Stimulated activated CD8-positive, alpha-beta memory T cell treated with anti-CD3 and anti-CD28 coated beads, Interleukin-4, amount 100 ng/mL, for 1 hour (primary cell): Measurements from ENCODE around the gene CDH4.

Source experiments
- DNase-seq, 2 donors: peaks; one replicate each; pipeline ENCODE4 v3.0.0-alpha.2; 2020; ENCODE audit warnings: low read depth in 2 of 2, low spot score in 1 of 2

CDH4 gene

GRCh38 chr20:61532736-61533135 is 280.7 kb downstream of the CDH4 start:
- DNase-seq, result no peak

- no peak for DNase-seq
These were observed 281.2 kb downstream of the CDH4 start for GRCh38 chr20:61533231-61533631.

GRCh38 chr20:61534346-61534745 is 282.3 kb downstream of the CDH4 start:
- DNase-seq, result no peak

GRCh38 chr20:61535091-61535490 is 283.0 kb downstream of the CDH4 start:
- DNase-seq, result no peak

- DNase-seq, result no peak
These were observed 283.5 kb downstream of the CDH4 start for GRCh38 chr20:61535536-61535935.

- DNase-seq, result no peak
These were observed 283.9 kb downstream of the CDH4 start for GRCh38 chr20:61535956-61536355.

- no peak for DNase-seq
These were observed 284.6 kb downstream of the CDH4 start for GRCh38 chr20:61536671-61537070.

- DNase-seq, result no peak
These were observed 285.4 kb downstream of the CDH4 start for GRCh38 chr20:61537239-61538182.

GRCh38 chr20:61538183-61538942 is 286.3 kb downstream of the CDH4 start:
- DNase-seq, result no peak

- no peak for DNase-seq
These were observed 286.8 kb downstream of the CDH4 start for GRCh38 chr20:61538943-61539265.

GRCh38 chr20:61539706-61540360 is 287.8 kb downstream of the CDH4 start:
- no peak for DNase-seq

GRCh38 chr20:61541537-61541936 is 289.5 kb downstream of the CDH4 start:
- no peak for DNase-seq

- DNase-seq, result no peak
These were observed 291.0 kb downstream of the CDH4 start for GRCh38 chr20:61543086-61543485.

- no peak for DNase-seq
These were observed 292.1 kb downstream of the CDH4 start for GRCh38 chr20:61543931-61544745.

- DNase-seq, result no peak
These were observed 293.1 kb downstream of the CDH4 start for GRCh38 chr20:61544910-61545889.

GRCh38 chr20:61546641-61547040 is 294.6 kb downstream of the CDH4 start:
- no peak for DNase-seq

- DNase-seq, result no peak
These were observed 296.0 kb downstream of the CDH4 start for GRCh38 chr20:61548069-61548468.

- no peak for DNase-seq
These were observed 297.8 kb downstream of the CDH4 start for GRCh38 chr20:61549865-61550264.

GRCh38 chr20:61551401-61551800 is 299.3 kb downstream of the CDH4 start:
- no peak for DNase-seq

GRCh38 chr20:61554617-61555016 is 302.6 kb downstream of the CDH4 start:
- no peak for DNase-seq
